ENCODE data around the gene MTG2. TPM values are rescaled to one million over a fixed set of nuclear protein-coding genes. Genes with fewer than 3 reads are reported as not detected.

The MTG2 gene
- total and polyA plus RNA-seq, 2 experiments from 2014 or later = 11.3 to 11.7 TPM

DNA sequence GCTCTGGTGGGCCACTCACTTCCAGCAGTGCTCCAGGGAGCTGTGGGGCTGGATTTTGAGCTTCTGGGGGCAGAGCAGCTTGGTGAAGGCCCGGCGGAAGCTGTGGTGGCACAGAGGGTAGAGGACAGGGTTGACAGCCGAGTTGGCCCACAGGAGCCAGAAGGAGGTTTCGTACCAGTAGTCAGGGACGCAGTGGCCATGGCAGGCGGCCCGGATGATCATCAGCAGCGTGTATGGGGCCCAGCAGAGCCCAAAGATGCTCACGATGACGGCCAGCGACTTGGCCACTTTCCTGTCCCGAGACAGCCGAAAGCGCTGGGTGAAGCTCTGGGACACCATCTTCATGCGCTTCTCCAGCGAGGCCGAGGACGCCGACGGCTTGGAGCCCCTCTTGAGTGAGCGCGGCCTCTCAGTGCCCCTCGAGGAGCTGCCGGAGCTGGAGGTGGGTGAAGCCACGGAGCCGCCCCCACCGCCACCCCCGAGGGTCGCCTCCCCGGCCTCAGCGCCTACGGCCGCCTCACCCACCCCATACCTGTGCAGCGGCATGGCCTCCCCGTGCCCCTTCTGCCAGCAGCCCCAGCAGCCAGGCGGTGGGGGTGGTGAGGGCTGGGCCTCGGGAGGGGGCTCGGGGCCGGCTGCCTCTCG is 33.3 kb downstream of the MTG2 start:
- no peak overlapping the region for H3K4me2 ChIP-seq
- DNase-seq (ENCODE audit: low spot score) (no peak), ATAC-seq (no peak)
- H3F3A ChIP-seq (replicated peaks; ENCODE audit: low read depth) = no peaks in the 10 kb centered on the region
- no peak overlapping the region for H3K4me3 Mint-ChIP-seq
- H3K9me3 Mint-ChIP-seq = no peaks in the 10 kb centered on the region
- peaks cover 29% of the 10 kb centered on the region for H3K27me3 ChIP-seq (ENCODE audit: insufficient read depth)
- no peak overlapping the region for H3K27ac Mint-ChIP-seq
- H3K4me1 Mint-ChIP-seq = peaks cover 11% of the 10 kb centered on the region
- H3K27me3 Mint-ChIP-seq (ENCODE audit: insufficient read depth, low read depth, poor library complexity) = peaks cover 31% of the 10 kb centered on the region
- TF ChIP-seq STAT1 (IDR thresholded peaks at IDR 0.05; ENCODE audit: unreplicated experiment) (no peak), EZH2phosphoT487 (IDR thresholded peaks at IDR 0.05; ENCODE audit: unreplicated experiment) (no peak), EZH2 (IDR thresholded peaks at IDR 0.05; ENCODE audit: low read depth, unreplicated experiment) (no peak), ZNF331 (CRISPR knock-in tag; IDR thresholded peaks at IDR 0.05; ENCODE audit: low read depth) (no peak), JUNB (IDR thresholded peaks at IDR 0.05; ENCODE audit: unreplicated experiment) (no peak)
- TF ChIP-seq, protein P1, sequence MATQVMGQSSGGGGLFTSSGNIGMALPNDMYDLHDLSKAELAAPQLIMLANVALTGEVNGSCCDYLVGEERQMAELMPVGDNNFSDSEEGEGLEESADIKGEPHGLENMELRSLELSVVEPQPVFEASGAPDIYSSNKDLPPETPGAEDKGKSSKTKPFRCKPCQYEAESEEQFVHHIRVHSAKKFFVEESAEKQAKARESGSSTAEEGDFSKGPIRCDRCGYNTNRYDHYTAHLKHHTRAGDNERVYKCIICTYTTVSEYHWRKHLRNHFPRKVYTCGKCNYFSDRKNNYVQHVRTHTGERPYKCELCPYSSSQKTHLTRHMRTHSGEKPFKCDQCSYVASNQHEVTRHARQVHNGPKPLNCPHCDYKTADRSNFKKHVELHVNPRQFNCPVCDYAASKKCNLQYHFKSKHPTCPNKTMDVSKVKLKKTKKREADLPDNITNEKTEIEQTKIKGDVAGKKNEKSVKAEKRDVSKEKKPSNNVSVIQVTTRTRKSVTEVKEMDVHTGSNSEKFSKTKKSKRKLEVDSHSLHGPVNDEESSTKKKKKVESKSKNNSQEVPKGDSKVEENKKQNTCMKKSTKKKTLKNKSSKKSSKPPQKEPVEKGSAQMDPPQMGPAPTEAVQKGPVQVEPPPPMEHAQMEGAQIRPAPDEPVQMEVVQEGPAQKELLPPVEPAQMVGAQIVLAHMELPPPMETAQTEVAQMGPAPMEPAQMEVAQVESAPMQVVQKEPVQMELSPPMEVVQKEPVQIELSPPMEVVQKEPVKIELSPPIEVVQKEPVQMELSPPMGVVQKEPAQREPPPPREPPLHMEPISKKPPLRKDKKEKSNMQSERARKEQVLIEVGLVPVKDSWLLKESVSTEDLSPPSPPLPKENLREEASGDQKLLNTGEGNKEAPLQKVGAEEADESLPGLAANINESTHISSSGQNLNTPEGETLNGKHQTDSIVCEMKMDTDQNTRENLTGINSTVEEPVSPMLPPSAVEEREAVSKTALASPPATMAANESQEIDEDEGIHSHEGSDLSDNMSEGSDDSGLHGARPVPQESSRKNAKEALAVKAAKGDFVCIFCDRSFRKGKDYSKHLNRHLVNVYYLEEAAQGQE (IDR thresholded peaks at IDR 0.05; ENCODE audit: unreplicated experiment) = no peak
- TF ChIP-seq, protein P2, sequence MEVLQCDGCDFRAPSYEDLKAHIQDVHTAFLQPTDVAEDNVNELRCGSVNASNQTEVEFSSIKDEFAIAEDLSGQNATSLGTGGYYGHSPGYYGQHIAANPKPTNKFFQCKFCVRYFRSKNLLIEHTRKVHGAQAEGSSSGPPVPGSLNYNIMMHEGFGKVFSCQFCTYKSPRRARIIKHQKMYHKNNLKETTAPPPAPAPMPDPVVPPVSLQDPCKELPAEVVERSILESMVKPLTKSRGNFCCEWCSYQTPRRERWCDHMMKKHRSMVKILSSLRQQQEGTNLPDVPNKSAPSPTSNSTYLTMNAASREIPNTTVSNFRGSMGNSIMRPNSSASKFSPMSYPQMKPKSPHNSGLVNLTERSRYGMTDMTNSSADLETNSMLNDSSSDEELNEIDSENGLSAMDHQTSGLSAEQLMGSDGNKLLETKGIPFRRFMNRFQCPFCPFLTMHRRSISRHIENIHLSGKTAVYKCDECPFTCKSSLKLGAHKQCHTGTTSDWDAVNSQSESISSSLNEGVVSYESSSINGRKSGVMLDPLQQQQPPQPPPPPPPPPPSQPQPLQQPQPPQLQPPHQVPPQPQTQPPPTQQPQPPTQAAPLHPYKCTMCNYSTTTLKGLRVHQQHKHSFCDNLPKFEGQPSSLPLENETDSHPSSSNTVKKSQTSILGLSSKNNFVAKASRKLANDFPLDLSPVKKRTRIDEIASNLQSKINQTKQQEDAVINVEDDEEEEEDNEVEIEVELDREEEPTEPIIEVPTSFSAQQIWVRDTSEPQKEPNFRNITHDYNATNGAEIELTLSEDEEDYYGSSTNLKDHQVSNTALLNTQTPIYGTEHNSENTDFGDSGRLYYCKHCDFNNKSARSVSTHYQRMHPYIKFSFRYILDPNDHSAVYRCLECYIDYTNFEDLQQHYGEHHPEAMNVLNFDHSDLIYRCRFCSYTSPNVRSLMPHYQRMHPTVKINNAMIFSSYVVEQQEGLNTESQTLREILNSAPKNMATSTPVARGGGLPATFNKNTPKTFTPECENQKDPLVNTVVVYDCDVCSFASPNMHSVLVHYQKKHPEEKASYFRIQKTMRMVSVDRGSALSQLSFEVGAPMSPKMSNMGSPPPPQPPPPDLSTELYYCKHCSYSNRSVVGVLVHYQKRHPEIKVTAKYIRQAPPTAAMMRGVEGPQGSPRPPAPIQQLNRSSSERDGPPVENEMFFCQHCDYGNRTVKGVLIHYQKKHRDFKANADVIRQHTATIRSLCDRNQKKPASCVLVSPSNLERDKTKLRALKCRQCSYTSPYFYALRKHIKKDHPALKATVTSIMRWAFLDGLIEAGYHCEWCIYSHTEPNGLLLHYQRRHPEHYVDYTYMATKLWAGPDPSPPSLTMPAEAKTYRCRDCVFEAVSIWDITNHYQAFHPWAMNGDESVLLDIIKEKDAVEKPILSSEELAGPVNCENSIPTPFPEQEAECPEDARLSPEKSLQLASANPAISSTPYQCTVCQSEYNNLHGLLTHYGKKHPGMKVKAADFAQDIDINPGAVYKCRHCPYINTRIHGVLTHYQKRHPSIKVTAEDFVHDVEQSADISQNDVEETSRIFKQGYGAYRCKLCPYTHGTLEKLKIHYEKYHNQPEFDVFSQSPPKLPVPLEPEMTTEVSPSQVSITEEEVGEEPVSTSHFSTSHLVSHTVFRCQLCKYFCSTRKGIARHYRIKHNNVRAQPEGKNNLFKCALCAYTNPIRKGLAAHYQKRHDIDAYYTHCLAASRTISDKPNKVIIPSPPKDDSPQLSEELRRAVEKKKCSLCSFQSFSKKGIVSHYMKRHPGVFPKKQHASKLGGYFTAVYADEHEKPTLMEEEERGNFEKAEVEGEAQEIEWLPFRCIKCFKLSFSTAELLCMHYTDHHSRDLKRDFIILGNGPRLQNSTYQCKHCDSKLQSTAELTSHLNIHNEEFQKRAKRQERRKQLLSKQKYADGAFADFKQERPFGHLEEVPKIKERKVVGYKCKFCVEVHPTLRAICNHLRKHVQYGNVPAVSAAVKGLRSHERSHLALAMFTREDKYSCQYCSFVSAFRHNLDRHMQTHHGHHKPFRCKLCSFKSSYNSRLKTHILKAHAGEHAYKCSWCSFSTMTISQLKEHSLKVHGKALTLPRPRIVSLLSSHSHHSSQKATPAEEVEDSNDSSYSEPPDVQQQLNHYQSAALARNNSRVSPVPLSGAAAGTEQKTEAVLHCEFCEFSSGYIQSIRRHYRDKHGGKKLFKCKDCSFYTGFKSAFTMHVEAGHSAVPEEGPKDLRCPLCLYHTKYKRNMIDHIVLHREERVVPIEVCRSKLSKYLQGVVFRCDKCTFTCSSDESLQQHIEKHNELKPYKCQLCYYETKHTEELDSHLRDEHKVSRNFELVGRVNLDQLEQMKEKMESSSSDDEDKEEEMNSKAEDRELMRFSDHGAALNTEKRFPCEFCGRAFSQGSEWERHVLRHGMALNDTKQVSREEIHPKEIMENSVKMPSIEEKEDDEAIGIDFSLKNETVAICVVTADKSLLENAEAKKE (CRISPR knock-in tag; IDR thresholded peaks at IDR 0.05) = no peak
- TF ChIP-seq, protein P3, sequence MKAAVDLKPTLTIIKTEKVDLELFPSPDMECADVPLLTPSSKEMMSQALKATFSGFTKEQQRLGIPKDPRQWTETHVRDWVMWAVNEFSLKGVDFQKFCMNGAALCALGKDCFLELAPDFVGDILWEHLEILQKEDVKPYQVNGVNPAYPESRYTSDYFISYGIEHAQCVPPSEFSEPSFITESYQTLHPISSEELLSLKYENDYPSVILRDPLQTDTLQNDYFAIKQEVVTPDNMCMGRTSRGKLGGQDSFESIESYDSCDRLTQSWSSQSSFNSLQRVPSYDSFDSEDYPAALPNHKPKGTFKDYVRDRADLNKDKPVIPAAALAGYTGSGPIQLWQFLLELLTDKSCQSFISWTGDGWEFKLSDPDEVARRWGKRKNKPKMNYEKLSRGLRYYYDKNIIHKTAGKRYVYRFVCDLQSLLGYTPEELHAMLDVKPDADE (IDR thresholded peaks at IDR 0.05) = no peak
- no peak overlapping the region for H3K4me3 ChIP-seq
- H4K20me1 ChIP-seq (replicated peaks; ENCODE audit: insufficient read depth) = no peaks in the 10 kb centered on the region; the same call in 1 of the 2 replicates
- no peaks in the 10 kb centered on the region for H3K79me2 ChIP-seq (replicated peaks; ENCODE audit: insufficient read depth)
- no peak overlapping the region for H2AFZ ChIP-seq
- H3K36me3 Mint-ChIP-seq (ENCODE audit: low read depth) = no peaks in the 10 kb centered on the region
- no peaks in the 10 kb centered on the region for H3K9me2 ChIP-seq (ENCODE audit: insufficient read depth)
- H3K4me1 ChIP-seq (ENCODE audit: insufficient read depth) = peaks cover 7% of the 10 kb centered on the region
- no peaks in the 10 kb centered on the region for H3K36me3 ChIP-seq (ENCODE audit: insufficient read depth)
- no peak overlapping the region for H3K27ac ChIP-seq (ENCODE audit: low read depth)

Data from GM23338 (cell line).